ENCODE measurements around the gene NCAPD2.
"Not testable (repeated sequence)": the region's sequence is repeated elsewhere in the genome, so short reads cannot be mapped to it uniquely, and the experiment has no call there.

NCAPD2 gene

GRCh38 chr12:6530576-6531260 lies 36.8 kb downstream of the NCAPD2 start:
- no peaks in the 10 kb centered on the region for H3K9me3 ChIP-seq (ENCODE audit: control insufficient read depth, insufficient read depth, low read length)
- peaks cover 42% of the 10 kb centered on the region for H3K36me3 ChIP-seq (ENCODE audit: insufficient read depth, low read length)
- peaks cover 20% of the 10 kb centered on the region for H3K4me1 ChIP-seq (ENCODE audit: insufficient read depth, low read length)
- H3K9ac ChIP-seq (ENCODE audit: low read depth, low read length): no peak overlapping the region

DNA sequence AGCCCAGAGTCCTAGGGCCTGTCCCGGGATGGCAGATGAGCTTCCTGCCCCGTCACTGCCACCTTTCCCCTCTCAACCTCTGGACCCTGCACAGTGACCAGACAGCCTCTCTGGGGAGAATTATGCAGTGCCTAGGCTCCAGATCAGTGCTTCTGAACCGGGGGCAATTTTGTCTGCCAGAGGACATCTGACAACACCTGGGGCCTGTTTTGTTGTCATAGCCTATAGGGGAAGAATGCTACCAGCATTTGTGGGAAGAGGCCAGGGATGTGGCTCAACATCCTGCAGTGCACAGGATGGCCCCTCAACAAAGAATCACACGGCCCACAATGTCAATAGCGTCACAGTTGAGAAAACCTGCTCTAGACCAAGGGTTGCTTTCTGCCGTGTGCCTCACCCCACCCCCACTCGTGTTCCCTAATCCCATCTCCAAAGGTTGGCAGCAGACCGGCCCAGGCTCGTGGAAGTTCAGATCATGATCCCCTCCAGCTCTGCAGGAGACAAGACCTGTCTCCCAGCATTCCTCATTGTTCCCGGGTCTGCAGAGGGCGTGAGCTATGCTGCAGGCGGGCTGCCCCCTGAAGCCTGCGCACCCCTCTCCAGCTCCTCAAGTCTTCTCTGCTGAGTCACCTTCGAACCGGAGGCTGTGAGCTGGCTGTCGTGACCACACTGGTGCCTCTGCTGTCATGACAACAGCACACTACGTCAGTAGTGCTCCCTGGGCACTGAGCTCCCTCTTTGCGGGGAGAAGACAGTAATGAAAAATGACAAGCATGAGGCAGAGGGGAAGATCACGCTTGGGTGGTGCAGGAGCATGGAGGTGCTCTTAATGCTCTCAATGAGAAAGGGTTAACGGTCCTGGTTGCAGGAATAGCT lies 38.4 kb downstream of the NCAPD2 start:
- Histone ChIP-seq H3K9me3 (ENCODE audit: control insufficient read depth, insufficient read depth, low read length) (no peaks in the 10 kb centered on the region), H3K36me3 (ENCODE audit: insufficient read depth, low read length) (peaks cover 43% of the 10 kb centered on the region), H3K4me1 (ENCODE audit: insufficient read depth, low read length) (peaks cover 20% of the 10 kb centered on the region), H3K9ac (ENCODE audit: low read depth, low read length) (peak overlapping the region; percentile 88)

- Histone ChIP-seq H3K4me1 (ENCODE audit: insufficient read depth, low read length) (peaks cover 20% of the 10 kb centered on the region), H3K36me3 (ENCODE audit: insufficient read depth, low read length) (peaks cover 38% of the 10 kb centered on the region), H3K9me3 (ENCODE audit: control insufficient read depth, insufficient read depth, low read length) (no peaks in the 10 kb centered on the region), H3K9ac (ENCODE audit: low read depth, low read length) (peak overlapping the region; percentile 88)
These were observed 39.2 kb downstream of the NCAPD2 start for GRCh38 chr12:6532927-6533652.

- Histone ChIP-seq H3K4me1 (ENCODE audit: insufficient read depth, low read length) (peaks cover 19% of the 10 kb centered on the region), H3K9ac (ENCODE audit: low read depth, low read length) (peak overlapping the region; percentile 88), H3K9me3 (ENCODE audit: control insufficient read depth, insufficient read depth, low read length) (no peaks in the 10 kb centered on the region), H3K36me3 (ENCODE audit: insufficient read depth, low read length) (peaks cover 40% of the 10 kb centered on the region)
These were observed 39.7 kb downstream of the NCAPD2 start for GRCh38 chr12:6533653-6533922.

DNA sequence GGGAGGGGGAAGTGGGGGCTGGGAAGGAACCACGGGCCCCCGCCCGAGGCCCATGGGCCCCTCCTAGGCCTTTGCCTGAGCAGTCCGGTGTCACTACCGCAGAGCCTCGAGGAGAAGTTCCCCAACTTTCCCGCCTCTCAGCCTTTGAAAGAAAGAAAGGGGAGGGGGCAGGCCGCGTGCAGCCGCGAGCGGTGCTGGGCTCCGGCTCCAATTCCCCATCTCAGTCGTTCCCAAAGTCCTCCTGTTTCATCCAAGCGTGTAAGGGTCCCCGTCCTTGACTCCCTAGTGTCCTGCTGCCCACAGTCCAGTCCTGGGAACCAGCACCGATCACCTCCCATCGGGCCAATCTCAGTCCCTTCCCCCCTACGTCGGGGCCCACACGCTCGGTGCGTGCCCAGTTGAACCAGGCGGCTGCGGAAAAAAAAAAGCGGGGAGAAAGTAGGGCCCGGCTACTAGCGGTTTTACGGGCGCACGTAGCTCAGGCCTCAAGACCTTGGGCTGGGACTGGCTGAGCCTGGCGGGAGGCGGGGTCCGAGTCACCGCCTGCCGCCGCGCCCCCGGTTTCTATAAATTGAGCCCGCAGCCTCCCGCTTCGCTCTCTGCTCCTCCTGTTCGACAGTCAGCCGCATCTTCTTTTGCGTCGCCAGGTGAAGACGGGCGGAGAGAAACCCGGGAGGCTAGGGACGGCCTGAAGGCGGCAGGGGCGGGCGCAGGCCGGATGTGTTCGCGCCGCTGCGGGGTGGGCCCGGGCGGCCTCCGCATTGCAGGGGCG lies 40.2 kb downstream of the NCAPD2 start, which contains the start of gene GAPDH:
GAPDH (plus strand) TSS at position 595 of the 772 bp plus-strand sequence. CDS start 316 bp downstream, outside the sequence.
- H3K9ac ChIP-seq (ENCODE audit: low read depth, low read length): peak within 1 kb of the TSS; percentile 88
- peaks cover 40% of the 10 kb centered on the region for H3K36me3 ChIP-seq (ENCODE audit: insufficient read depth, low read length)
- H3K9me3 ChIP-seq (ENCODE audit: control insufficient read depth, insufficient read depth, low read length): no peaks in the 10 kb centered on the region
- H3K4me1 ChIP-seq (ENCODE audit: insufficient read depth, low read length): peaks cover 14% of the 10 kb centered on the region

- H3K9me3 ChIP-seq (ENCODE audit: control insufficient read depth, insufficient read depth, low read length): no peaks in the 10 kb centered on the region
- H3K9ac ChIP-seq (ENCODE audit: low read depth, low read length): peak overlapping the region; percentile 88
- peaks cover 40% of the 10 kb centered on the region for H3K36me3 ChIP-seq (ENCODE audit: insufficient read depth, low read length)
- H3K4me1 ChIP-seq (ENCODE audit: insufficient read depth, low read length): peaks cover 14% of the 10 kb centered on the region
These were observed 40.7 kb downstream of the NCAPD2 start for GRCh38 chr12:6534695-6534944.

DNA sequence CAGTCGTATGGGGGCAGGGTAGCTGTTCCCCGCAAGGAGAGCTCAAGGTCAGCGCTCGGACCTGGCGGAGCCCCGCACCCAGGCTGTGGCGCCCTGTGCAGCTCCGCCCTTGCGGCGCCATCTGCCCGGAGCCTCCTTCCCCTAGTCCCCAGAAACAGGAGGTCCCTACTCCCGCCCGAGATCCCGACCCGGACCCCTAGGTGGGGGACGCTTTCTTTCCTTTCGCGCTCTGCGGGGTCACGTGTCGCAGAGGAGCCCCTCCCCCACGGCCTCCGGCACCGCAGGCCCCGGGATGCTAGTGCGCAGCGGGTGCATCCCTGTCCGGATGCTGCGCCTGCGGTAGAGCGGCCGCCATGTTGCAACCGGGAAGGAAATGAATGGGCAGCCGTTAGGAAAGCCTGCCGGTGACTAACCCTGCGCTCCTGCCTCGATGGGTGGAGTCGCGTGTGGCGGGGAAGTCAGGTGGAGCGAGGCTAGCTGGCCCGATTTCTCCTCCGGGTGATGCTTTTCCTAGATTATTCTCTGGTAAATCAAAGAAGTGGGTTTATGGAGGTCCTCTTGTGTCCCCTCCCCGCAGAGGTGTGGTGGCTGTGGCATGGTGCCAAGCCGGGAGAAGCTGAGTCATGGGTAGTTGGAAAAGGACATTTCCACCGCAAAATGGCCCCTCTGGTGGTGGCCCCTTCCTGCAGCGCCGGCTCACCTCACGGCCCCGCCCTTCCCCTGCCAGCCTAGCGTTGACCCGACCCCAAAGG lies 41.2 kb downstream of the NCAPD2 start:
- peaks cover 37% of the 10 kb centered on the region for H3K36me3 ChIP-seq (ENCODE audit: insufficient read depth, low read length)
- H3K9ac ChIP-seq (ENCODE audit: low read depth, low read length): peak overlapping the region; percentile 88
- peaks cover 18% of the 10 kb centered on the region for H3K4me1 ChIP-seq (ENCODE audit: insufficient read depth, low read length)
- H3K9me3 ChIP-seq (ENCODE audit: control insufficient read depth, insufficient read depth, low read length): no peaks in the 10 kb centered on the region

GRCh38 chr12:6535697-6535946 lies 41.7 kb downstream of the NCAPD2 start:
- Histone ChIP-seq H3K4me1 (ENCODE audit: insufficient read depth, low read length) (peaks cover 20% of the 10 kb centered on the region), H3K9ac (ENCODE audit: low read depth, low read length) (peak overlapping the region; percentile 88), H3K9me3 (ENCODE audit: control insufficient read depth, insufficient read depth, low read length) (no peaks in the 10 kb centered on the region), H3K36me3 (ENCODE audit: insufficient read depth, low read length) (peaks cover 32% of the 10 kb centered on the region)

DNA sequence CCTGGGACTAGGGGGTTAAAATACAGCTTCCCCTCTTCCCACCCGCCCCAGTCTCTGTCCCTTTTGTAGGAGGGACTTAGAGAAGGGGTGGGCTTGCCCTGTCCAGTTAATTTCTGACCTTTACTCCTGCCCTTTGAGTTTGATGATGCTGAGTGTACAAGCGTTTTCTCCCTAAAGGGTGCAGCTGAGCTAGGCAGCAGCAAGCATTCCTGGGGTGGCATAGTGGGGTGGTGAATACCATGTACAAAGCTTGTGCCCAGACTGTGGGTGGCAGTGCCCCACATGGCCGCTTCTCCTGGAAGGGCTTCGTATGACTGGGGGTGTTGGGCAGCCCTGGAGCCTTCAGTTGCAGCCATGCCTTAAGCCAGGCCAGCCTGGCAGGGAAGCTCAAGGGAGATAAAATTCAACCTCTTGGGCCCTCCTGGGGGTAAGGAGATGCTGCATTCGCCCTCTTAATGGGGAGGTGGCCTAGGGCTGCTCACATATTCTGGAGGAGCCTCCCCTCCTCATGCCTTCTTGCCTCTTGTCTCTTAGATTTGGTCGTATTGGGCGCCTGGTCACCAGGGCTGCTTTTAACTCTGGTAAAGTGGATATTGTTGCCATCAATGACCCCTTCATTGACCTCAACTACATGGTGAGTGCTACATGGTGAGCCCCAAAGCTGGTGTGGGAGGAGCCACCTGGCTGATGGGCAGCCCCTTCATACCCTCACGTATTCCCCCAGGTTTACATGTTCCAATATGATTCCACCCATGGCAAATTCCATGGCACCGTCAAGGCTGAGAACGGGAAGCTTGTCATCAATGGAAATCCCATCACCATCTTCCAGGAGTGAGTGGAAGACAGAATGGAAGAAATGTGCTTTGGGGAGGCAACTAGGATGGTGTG lies 42.3 kb downstream of the NCAPD2 start:
- H3K4me1 ChIP-seq (ENCODE audit: insufficient read depth, low read length): peaks cover 20% of the 10 kb centered on the region
- peaks cover 26% of the 10 kb centered on the region for H3K36me3 ChIP-seq (ENCODE audit: insufficient read depth, low read length)
- H3K9me3 ChIP-seq (ENCODE audit: control insufficient read depth, insufficient read depth, low read length): no peaks in the 10 kb centered on the region
- peak overlapping the region; percentile 88 for H3K9ac ChIP-seq (ENCODE audit: low read depth, low read length)

GRCh38 chr12:6536894-6537579 lies 43.1 kb downstream of the NCAPD2 start:
- Histone ChIP-seq H3K36me3 (ENCODE audit: insufficient read depth, low read length) (peaks cover 25% of the 10 kb centered on the region), H3K9me3 (ENCODE audit: control insufficient read depth, insufficient read depth, low read length) (no peaks in the 10 kb centered on the region), H3K9ac (ENCODE audit: low read depth, low read length) (no peak overlapping the region), H3K4me1 (ENCODE audit: insufficient read depth, low read length) (peaks cover 15% of the 10 kb centered on the region)

- peaks cover 25% of the 10 kb centered on the region for H3K36me3 ChIP-seq (ENCODE audit: insufficient read depth, low read length)
- H3K9ac ChIP-seq (ENCODE audit: low read depth, low read length); H3K4me1 ChIP-seq (ENCODE audit: insufficient read depth, low read length); H3K9me3 ChIP-seq (ENCODE audit: control insufficient read depth, insufficient read depth, low read length): not testable (repeated sequence)
These were observed 43.9 kb downstream of the NCAPD2 start for GRCh38 chr12:6537580-6538419.

All from ES-I3 (cell line).